HG03196 (cell line): ENCODE data around the gene DROSHA.

Experiments used
- ATAC-seq: cut with Tn5 transposase; IDR thresholded peaks from one replicate; pipeline ENCODE4 v1.9.1; 2021; ENCODE audit not compliant: unreplicated experiment

DROSHA gene

DNA sequence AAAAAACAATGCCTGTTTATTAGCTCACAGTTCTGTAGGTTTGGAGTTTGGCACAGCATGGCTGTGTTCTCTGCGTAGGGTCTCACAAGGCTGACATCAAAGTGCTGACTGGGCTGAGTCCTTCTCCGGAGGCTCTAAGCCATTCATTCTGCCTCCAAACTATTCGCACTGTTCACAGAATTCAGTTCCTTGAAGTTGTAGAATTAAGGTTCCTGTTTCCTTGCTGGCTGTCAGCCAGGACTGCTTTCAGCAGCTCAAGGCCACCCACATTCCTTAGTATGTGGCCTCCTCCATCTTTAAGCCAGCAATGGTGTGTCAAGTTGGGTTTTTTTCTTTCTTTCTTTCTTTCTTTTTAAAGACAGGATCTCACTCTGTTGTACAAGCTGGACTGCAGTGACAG, 176.6 kb downstream of the DROSHA start:
- ATAC-seq: no peak
